HepG2 (cell line): Measurements from ENCODE around the gene TMEM145. TPM values are rescaled to one million over a fixed set of nuclear protein-coding genes. Genes with fewer than 3 reads are reported as not detected.
A peak's percentile ranks its signal among the peaks of the same experiment; 100 is the strongest.

Source experiments
- CREB1 ChIP-seq, 2 experiments: fragments of 450-650 bp in 1 of 2; IDR thresholded peaks; 2 replicates each; pipeline ENCODE4 v1.6.1; 2016 to 2017; ENCODE audit warnings: control low read depth in 1 of 2, mild to moderate bottlenecking in 1 of 2, missing compliant biosample characterization in 1 of 2, missing genetic modification characterization in 1 of 2
- CREM ChIP-seq, 2 experiments: sonication (generic) in 1 of 2; formaldehyde crosslinking in 1 of 2; IDR thresholded peaks; 2 replicates each; pipeline versions ENCODE4 v1.4.0 to v1.6.1; 2016 to 2020; ENCODE audit warnings: antibody characterized with exemption in 1 of 2, mild to moderate bottlenecking in 1 of 2, missing genetic modification reagents in 1 of 2
- FOSL2 ChIP-seq: sonication (generic); formaldehyde crosslinking; IDR thresholded peaks from 2 replicates; pipeline ENCODE4 v1.4.0; 2020; ENCODE audit warnings: missing genetic modification reagents
- HNRNPK ChIP-seq: fragments of 200-400 bp; formaldehyde crosslinking; IDR thresholded peaks from 2 replicates; pipeline ENCODE4 v1.6.1; 2018; ENCODE audit warnings: low read length, low read depth, moderate library complexity, mild to moderate bottlenecking; ENCODE audit not compliant: poor library complexity, severe bottlenecking
- IRF2 ChIP-seq: IDR thresholded peaks from 2 replicates; pipeline ENCODE4 v1.6.1; 2018; ENCODE audit warnings: missing genetic modification reagents, missing compliant biosample characterization
- MAZ ChIP-seq, 2 experiments: sonication (generic) in 1 of 2; formaldehyde crosslinking in 1 of 2; IDR thresholded peaks; 2 replicates each; pipeline versions ENCODE4 v1.5.0 to v1.6.1; 2012 to 2020; ENCODE audit warnings: low read depth in 2 of 2, mild to moderate bottlenecking in 2 of 2, borderline replicate concordance in 1 of 2, improper control_type of control experiment in 1 of 2, low read length in 1 of 2, missing genetic modification reagents in 1 of 2, moderate library complexity in 1 of 2
- MEIS1 ChIP-seq: sonication (generic); formaldehyde crosslinking; IDR thresholded peaks from 2 replicates; pipeline ENCODE4 v1.9.0; 2021; ENCODE audit warnings: mild to moderate bottlenecking, missing genetic modification reagents, moderate library complexity, borderline replicate concordance
- REXO4 ChIP-seq: sonication (generic); formaldehyde crosslinking; IDR thresholded peaks from 2 replicates; pipeline ENCODE4 v1.8.0; 2022; ENCODE audit warnings: missing genetic modification reagents, mild to moderate bottlenecking, borderline replicate concordance
- YEATS4 ChIP-seq: sonication (generic); formaldehyde crosslinking; IDR thresholded peaks from 2 replicates; pipeline ENCODE4 v1.4.0; 2020; ENCODE audit warnings: missing genetic modification reagents, borderline replicate concordance
- ZMAT3 ChIP-seq: sonication (generic); formaldehyde crosslinking; conservative IDR thresholded peaks from 2 replicates; pipeline ENCODE4 v1.7.0; 2021; ENCODE audit warnings: missing genetic modification reagents
- ZNF230 ChIP-seq: sonication (generic); formaldehyde crosslinking; IDR thresholded peaks from 2 replicates; pipeline ENCODE4 v1.4.0; 2020; ENCODE audit warnings: mild to moderate bottlenecking, missing genetic modification reagents
- ZNF772 ChIP-seq: sonication (generic); formaldehyde crosslinking; IDR thresholded peaks from 2 replicates; pipeline ENCODE4 v1.5.0; 2020; ENCODE audit warnings: mild to moderate bottlenecking, missing genetic modification reagents
- ZNF792 ChIP-seq: IDR thresholded peaks from 2 replicates; pipeline ENCODE4 v1.6.1; 2016
- polyA plus RNA-seq, 8 experiments: library from polyadenylated mRNA; depleted of rRNA in 3 of 8; stranded (reverse) in 7 of 8; unstranded in 1 of 8; fragments of >200 nt; fragmentation: Illumina TruSeq in 4 of 8; extraction: Trizol in 4 of 8; gene quantifications; 2 replicates each; pipeline versions ENCODE4 v1.2.1 to v1.2.3, GENCODE V29; 2011 to 2016; ENCODE audit warnings: low read depth in 4 of 8, missing spikeins in 1 of 8, mixed read lengths in 1 of 8; ENCODE audit not compliant: insufficient read depth in 1 of 8
- total RNA-seq, 5 experiments: library from RNA; depleted of rRNA; stranded (reverse); fragments of >200 nt; fragmentation: Illumina TruSeq; extraction: Trizol; gene quantifications; 2 replicates each; pipeline ENCODE4 v1.2.3, GENCODE V29; 2016; ENCODE audit warnings: low read depth in 1 of 5
- TF ChIP-seq, protein P1 (sequence below): IDR thresholded peaks from 2 replicates; pipeline ENCODE4 v1.6.1; 2016; ENCODE audit warnings: low read depth
- TF ChIP-seq, protein P2 (sequence below): sonication (generic); formaldehyde crosslinking; IDR thresholded peaks from 2 replicates; pipeline ENCODE4 v1.4.0; 2020; ENCODE audit warnings: mild to moderate bottlenecking, missing genetic modification reagents, borderline replicate concordance
- TF ChIP-seq, protein P3 (sequence below): sonication (generic); formaldehyde crosslinking; IDR thresholded peaks from 2 replicates; pipeline ENCODE4 v1.9.0; 2022; ENCODE audit warnings: missing genetic modification reagents, mild to moderate bottlenecking, borderline replicate concordance

Gene TMEM145
- total and polyA plus RNA-seq, 2 of the 13 experiments (the other 11 are each of a cell fraction or from before 2014, with no cell fraction given) = 0.07 to 5.1 TPM

DNA sequence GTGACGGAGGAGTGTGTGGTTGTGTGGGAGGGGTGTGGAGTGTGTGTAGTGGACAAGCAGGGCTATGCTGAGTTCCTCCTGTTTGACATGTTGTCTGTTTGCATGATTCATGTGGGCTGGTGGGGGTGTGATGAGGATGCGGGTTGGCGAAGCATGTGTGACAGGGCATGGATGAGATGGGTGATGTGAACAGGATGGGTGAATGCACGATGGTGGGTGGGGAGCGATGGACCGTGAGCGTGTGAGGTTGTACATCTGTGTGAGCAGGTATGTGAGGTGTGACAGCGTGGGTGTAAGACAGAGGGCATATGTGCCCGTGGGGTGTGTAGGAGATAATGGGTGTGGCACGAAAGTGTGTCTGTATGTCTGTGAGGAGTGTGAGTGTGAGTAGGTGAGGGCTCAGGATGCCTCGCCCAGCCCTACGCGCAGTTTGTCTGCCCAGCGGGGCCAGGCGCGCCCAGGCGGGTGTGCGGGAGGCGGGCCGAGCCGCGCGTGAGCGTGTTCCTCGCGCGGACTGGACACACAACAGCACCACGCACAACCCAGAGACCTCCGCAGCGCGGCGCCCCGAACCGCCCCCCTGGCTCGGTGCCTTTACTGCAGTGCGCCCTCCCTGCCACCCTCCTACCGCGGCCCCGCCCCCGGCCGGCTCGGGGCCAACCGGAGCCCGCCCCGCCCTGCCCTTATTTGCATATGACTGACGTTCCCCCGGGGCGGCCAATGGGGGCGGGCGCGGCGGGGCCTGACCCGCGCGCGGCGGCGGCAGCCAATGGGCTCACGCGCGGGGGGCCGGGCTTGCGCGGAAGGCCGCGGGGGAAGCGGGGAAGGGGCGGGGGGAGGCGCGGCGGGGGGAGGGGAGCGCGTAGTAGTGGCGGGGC is 29.7 kb upstream of the TMEM145 start (continued):
- peak; percentile 86; the same call in 1 of the 2 replicates for TF ChIP-seq MEIS1 (CRISPR knock-in tag)
- no peak for TF ChIP-seq CREM (IDR thresholded peaks at IDR 0.05)
- TF ChIP-seq CREM (CRISPR knock-in tag; IDR thresholded peaks at IDR 0.05) = no peak
- no peak; the same call in 1 of the 2 replicates for TF ChIP-seq CREB1 (IDR thresholded peaks at IDR 0.05)
- TF ChIP-seq CREB1 (CRISPR knock-in tag; IDR thresholded peaks at IDR 0.05) = no peak
- peak; percentile 23; the same call in 1 of the 2 replicates for TF ChIP-seq IRF2 (CRISPR knock-in tag)
- TF ChIP-seq ZNF230 (CRISPR knock-in tag) = 0 out of 2 replicates have a peak, but pooled peaks have one; percentile 67
- TF ChIP-seq ZNF792 = no peak
- TF ChIP-seq HNRNPK = no peak
- TF ChIP-seq, protein P1, sequence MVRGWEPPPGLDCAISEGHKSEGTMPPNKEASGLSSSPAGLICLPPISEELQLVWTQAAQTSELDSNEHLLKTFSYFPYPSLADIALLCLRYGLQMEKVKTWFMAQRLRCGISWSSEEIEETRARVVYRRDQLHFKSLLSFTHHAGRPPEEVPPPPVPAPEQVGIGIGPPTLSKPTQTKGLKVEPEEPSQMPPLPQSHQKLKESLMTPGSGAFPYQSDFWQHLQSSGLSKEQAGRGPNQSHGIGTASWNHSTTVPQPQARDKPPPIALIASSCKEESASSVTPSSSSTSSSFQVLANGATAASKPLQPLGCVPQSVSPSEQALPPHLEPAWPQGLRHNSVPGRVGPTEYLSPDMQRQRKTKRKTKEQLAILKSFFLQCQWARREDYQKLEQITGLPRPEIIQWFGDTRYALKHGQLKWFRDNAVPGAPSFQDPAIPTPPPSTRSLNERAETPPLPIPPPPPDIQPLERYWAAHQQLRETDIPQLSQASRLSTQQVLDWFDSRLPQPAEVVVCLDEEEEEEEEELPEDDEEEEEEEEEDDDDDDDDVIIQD (CRISPR knock-in tag) = no peak
- no peak for TF ChIP-seq MAZ (IDR thresholded peaks at IDR 0.05; ENCODE audit: borderline replicate concordance, low read depth, low read length)
- TF ChIP-seq MAZ (CRISPR knock-in tag; IDR thresholded peaks at IDR 0.05; ENCODE audit: low read depth) = no peak; the same call in none of the 2 replicates
- TF ChIP-seq ZNF772 (CRISPR knock-in tag) = peak; percentile 70; the same call in 1 of the 2 replicates
- no peak for TF ChIP-seq YEATS4 (CRISPR knock-in tag)
- TF ChIP-seq REXO4 = no peak
- TF ChIP-seq, protein P2, sequence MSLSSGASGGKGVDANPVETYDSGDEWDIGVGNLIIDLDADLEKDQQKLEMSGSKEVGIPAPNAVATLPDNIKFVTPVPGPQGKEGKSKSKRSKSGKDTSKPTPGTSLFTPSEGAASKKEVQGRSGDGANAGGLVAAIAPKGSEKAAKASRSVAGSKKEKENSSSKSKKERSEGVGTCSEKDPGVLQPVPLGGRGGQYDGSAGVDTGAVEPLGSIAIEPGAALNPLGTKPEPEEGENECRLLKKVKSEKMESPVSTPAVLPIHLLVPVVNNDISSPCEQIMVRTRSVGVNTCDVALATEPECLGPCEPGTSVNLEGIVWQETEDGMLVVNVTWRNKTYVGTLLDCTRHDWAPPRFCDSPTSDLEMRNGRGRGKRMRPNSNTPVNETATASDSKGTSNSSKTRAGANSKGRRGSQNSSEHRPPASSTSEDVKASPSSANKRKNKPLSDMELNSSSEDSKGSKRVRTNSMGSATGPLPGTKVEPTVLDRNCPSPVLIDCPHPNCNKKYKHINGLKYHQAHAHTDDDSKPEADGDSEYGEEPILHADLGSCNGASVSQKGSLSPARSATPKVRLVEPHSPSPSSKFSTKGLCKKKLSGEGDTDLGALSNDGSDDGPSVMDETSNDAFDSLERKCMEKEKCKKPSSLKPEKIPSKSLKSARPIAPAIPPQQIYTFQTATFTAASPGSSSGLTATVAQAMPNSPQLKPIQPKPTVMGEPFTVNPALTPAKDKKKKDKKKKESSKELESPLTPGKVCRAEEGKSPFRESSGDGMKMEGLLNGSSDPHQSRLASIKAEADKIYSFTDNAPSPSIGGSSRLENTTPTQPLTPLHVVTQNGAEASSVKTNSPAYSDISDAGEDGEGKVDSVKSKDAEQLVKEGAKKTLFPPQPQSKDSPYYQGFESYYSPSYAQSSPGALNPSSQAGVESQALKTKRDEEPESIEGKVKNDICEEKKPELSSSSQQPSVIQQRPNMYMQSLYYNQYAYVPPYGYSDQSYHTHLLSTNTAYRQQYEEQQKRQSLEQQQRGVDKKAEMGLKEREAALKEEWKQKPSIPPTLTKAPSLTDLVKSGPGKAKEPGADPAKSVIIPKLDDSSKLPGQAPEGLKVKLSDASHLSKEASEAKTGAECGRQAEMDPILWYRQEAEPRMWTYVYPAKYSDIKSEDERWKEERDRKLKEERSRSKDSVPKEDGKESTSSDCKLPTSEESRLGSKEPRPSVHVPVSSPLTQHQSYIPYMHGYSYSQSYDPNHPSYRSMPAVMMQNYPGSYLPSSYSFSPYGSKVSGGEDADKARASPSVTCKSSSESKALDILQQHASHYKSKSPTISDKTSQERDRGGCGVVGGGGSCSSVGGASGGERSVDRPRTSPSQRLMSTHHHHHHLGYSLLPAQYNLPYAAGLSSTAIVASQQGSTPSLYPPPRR (CRISPR knock-in tag) = peak; percentile 59; the same call in 1 of the 2 replicates
- TF ChIP-seq ZMAT3 (CRISPR knock-in tag) = no peak
- TF ChIP-seq, protein P3, sequence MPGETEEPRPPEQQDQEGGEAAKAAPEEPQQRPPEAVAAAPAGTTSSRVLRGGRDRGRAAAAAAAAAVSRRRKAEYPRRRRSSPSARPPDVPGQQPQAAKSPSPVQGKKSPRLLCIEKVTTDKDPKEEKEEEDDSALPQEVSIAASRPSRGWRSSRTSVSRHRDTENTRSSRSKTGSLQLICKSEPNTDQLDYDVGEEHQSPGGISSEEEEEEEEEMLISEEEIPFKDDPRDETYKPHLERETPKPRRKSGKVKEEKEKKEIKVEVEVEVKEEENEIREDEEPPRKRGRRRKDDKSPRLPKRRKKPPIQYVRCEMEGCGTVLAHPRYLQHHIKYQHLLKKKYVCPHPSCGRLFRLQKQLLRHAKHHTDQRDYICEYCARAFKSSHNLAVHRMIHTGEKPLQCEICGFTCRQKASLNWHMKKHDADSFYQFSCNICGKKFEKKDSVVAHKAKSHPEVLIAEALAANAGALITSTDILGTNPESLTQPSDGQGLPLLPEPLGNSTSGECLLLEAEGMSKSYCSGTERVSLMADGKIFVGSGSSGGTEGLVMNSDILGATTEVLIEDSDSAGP (CRISPR knock-in tag) = peak; percentile 67; the same call in 1 of the 2 replicates
- TF ChIP-seq FOSL2 (CRISPR knock-in tag) = peak; percentile 35; the same call in 1 of the 2 replicates
